GM18909 (cell line): ENCODE measurements around the gene GSTT2.
"Not testable (repeated sequence)": the region's sequence is repeated elsewhere in the genome, so short reads cannot be mapped to it uniquely, and the experiment has no call there.

Source experiments
- ATAC-seq: cut with Tn5 transposase; IDR thresholded peaks from one replicate; pipeline ENCODE4 v1.9.1; 2021; ENCODE audit warnings: mild to moderate bottlenecking; ENCODE audit not compliant: unreplicated experiment, poor library complexity

The GSTT2 gene

GRCh38 chr22:23979557-23980240, at the start of gene GSTT2:
GSTT2 (plus strand) TSS chr22:23980134.
- ATAC-seq: not testable (repeated sequence)

DNA sequence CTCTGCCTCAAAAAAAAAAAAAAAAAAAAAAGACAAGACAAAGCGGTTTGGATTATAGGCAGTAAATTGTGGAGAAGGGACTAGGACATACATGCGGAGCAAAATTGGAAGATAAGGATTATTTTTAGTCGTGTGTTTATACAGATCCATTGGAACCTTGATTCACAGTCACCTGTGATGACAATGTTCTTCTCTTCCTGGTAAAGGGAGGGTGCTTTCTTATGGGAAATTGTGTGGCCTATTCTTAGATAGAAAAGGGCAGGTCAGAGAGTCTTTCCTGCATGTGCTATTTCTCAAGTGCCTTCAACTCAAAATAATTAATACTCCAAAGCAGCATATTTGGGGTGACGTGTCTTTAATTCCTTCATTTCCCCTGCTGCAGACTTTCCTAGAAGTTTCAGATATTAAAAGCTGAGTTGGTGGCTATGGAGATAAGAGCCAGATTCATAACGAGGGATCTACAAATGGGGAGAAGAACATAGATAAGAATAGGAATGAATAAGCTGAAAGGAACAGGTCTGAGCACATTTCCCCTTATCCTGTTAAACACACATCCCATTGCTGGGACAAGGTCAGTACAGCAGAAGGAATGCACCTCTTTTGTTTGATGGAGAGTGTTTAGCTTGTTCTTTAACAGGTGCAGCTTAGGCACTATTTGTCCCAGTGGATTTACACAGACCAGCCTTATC, 41.5 kb upstream of the GSTT2 start:
- ATAC-seq: no peak

- no peak for ATAC-seq
Observed at GRCh38 chr22:23939017-23939357, 40.9 kb upstream of the GSTT2 start.

GRCh38 chr22:23940166-23940565, 39.8 kb upstream of the GSTT2 start:
- not testable (repeated sequence) for ATAC-seq

DNA sequence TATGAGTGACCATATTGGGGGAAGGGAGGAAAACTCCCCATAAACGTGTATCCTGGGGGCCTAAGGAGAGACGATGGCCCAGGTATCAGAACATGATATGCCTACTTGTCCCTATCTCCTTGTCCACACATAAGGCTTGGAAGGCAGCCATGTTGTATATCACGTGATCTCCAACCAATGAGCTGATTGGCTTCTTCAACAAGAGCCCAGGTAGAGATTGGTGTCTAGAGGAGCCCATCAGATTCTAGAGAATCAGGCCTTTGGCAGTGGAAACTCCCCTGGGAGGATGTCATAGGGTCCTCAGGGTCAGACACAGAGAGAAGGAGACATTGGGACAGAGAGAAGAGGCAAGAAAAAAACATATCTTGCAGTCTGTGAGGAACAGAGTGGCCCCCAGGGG, 32.5 kb upstream of the GSTT2 start:
- ATAC-seq: not testable (repeated sequence)

DNA sequence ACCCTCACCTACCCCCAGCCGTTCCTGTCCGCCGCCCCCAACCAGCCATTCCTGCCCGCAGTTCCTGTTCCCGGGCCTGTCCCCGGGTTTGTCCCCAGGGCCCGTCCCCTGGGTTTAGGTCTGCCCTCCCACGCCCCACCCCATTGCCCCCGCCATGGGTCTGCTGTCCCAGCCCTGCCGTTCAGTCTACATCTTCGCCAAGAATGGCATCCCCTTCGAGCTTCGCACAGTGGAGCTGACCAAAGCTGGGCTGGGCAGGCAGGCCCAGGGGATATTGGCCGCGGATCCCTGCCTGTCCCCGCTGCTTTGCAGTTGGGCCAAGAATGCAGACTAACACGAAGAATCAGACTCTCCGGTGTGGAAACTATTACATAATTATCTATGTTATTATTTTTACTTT, 30.2 kb upstream of the GSTT2 start:
- ATAC-seq: not testable (repeated sequence)

GRCh38 chr22:23951383-23951782, 28.6 kb upstream of the GSTT2 start:
- ATAC-seq: not testable (repeated sequence)

DNA sequence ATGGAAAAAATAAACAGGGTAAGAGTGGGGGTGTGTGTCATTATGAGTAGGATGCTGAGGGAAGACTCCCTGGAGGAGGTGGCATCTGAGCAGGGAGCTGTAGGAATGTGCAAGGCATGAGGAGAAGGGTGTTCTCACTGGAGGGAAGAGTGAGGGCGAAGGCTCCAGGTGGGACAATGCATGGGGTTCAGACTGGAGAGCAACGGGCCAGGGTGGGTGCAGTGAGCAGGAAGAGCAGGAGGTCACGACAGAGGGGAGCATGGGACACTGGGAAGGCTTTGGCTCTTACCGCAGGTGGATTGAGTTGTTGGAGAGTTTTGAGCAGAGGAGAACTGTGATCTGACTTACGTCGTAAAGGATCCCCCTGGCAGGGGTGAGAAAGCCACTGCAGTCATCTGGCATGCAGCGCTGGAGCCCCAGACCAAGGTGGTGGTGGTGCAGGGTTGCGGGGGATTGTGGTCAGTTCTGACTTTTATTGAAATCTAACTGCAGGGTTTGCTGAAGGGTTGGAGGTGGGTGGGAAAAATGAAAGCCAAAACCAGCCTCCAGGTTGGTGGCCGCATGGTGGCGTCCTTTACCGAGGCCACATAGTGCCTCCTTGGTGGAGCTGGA, 27.0 kb upstream of the GSTT2 start:
- not testable (repeated sequence) for ATAC-seq

DNA sequence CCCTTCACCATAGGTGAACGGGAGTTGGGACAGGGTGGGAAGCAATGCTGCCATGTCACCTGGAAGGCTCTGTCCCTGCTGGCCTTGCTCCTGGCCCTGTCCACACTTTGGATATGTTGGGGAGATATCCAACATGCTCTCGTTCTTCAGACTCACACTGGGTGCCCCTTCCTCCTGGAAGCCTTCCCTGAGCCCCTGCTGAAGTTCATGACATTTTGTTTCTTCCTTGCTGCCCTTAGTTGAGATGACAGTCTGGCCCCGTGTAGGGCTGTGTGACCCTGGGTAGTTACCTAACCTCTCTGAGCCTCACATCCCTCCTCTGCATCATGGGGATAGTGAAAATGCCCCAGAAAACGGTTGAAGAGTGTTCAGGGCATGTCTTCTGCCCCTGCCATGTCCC, 26.4 kb upstream of the GSTT2 start:
- not testable (repeated sequence) for ATAC-seq

- ATAC-seq: not testable (repeated sequence)
Observed at GRCh38 chr22:23954193-23954990, 25.5 kb upstream of the GSTT2 start.

GRCh38 chr22:23954991-23955305, 25.0 kb upstream of the GSTT2 start:
- not testable (repeated sequence) for ATAC-seq

GRCh38 chr22:23955886-23956285, 24.0 kb upstream of the GSTT2 start:
- not testable (repeated sequence) for ATAC-seq

DNA sequence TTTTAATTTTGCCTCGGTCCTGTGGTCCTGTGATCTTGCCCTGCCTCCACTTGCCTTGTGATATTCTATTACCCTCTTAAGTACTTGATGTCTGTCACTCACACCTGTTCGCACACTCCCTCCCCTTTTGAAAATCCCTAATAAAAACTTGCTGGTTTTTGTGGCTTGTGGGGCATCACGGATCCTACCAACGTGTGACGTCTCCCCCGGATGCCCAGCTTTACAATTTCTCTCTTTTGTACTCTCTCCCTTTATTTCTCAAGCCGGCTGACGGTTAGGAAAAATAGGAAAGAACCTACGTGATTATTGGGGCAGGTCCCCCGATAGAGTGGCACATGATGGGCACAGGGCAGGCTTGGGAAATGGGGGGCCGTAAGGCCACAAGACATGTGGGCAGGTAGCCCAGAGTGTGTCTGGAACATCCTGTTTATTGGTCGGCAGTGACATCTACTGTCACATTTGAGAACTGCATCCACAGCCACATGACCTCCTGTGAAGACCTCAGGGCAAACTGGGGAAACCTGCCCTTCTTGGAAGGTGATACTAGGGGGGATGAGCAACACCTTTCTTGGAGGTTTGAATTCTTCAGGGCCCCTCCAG, 23.5 kb upstream of the GSTT2 start:
- ATAC-seq: not testable (repeated sequence)

GRCh38 chr22:23961084-23961771, 18.7 kb upstream of the GSTT2 start, which contains the start of gene GSTT2B:
GSTT2B (minus strand) TSS chr22:23961195; CDS start chr22:23961131, 64 bp downstream.
- not testable (repeated sequence) for ATAC-seq

GRCh38 chr22:23966094-23966493, 13.8 kb upstream of the GSTT2 start:
- peak; percentile 22 for ATAC-seq

DNA sequence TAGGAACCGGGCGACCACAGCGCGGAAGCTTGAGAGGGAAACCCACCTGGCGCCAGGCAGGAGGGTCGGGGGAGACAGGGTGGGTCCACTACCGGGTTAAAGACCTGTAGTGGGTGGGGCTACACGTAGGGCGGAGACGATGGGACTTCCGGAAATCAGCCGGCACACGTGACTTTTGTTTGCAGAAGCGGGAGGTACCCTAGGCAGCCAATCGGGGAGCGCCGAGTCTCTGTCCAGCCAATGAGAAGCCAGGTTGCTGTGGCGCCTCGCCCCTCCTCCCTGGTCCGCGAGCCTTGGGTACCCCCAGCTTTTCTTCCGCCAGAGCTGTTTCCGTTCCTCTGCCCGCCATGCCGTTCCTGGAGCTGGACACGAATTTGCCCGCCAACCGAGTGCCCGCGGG, 13.4 kb upstream of the GSTT2 start, which contains the start of gene DDTL:
DDTL (plus strand) TSS at position 321 of the 400 bp plus-strand sequence; CDS start at position 348, 27 bp downstream.
- ATAC-seq: peak; percentile 85

DNA sequence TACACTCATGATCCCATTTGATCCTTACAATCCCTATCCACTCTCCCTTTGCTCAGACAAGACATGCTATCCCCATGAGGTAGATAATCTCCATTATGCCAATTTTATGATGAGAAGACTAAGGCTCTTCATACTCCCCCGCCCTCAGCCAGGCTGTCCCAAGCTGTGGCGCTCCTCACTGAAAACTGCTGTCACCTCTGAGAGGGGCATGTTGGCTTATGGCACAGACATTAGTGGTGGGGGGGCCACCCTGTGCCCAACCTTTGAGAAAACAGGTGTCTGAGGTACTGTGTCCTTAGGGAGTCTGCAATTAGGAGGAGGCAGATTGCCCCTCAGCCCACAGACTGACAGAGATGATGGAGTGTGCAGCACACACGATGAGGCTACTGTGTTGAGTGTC, 10.9 kb upstream of the GSTT2 start:
- no peak for ATAC-seq

GRCh38 chr22:23970201-23970641, 9.7 kb upstream of the GSTT2 start:
- ATAC-seq: no peak

- no peak for ATAC-seq
Observed at GRCh38 chr22:23970816-23971486, 9.0 kb upstream of the GSTT2 start.
